HepG2 (cell line): ENCODE measurements around the gene IQSEC1. TPM values are rescaled to one million over a fixed set of nuclear protein-coding genes. Genes with fewer than 3 reads are reported as not detected.

Source experiments
- BCLAF1 ChIP-seq: fragments of 450-650 bp; IDR thresholded peaks from 2 replicates; pipeline ENCODE4 v1.6.1; 2017; ENCODE audit warnings: mild to moderate bottlenecking
- HOXA5 ChIP-seq: sonication (generic); formaldehyde crosslinking; IDR thresholded peaks from 2 replicates; pipeline ENCODE4 v1.4.0; 2020; ENCODE audit warnings: missing genetic modification reagents
- KDM1A ChIP-seq: IDR thresholded peaks from 2 replicates; pipeline ENCODE4 v1.6.1; 2016; ENCODE audit warnings: missing compliant biosample characterization
- MTA3 ChIP-seq: sonication (generic); formaldehyde crosslinking; IDR thresholded peaks from 2 replicates; pipeline ENCODE4 v1.4.0; 2020; ENCODE audit warnings: missing genetic modification reagents
- SMAD3 ChIP-seq: sonication (generic); formaldehyde crosslinking; IDR thresholded peaks from 2 replicates; pipeline ENCODE4 v1.4.0; 2020; ENCODE audit warnings: missing genetic modification reagents
- SP2 ChIP-seq: sonication (generic); formaldehyde crosslinking; IDR thresholded peaks from 2 replicates; pipeline ENCODE4 v1.5.1; 2020; ENCODE audit warnings: mild to moderate bottlenecking, missing genetic modification reagents
- SP5 ChIP-seq: IDR thresholded peaks from 2 replicates; pipeline ENCODE4 v1.6.1; 2016; ENCODE audit warnings: low read depth, borderline replicate concordance
- ZBTB2 ChIP-seq: sonication (generic); formaldehyde crosslinking; IDR thresholded peaks from 2 replicates; pipeline ENCODE4 v1.8.0; 2022; ENCODE audit warnings: low read depth, missing genetic modification reagents
- ZBTB7A ChIP-seq: sonication (generic); formaldehyde crosslinking; IDR thresholded peaks from 2 replicates; pipeline ENCODE4 v1.8.0; 2022; ENCODE audit warnings: mild to moderate bottlenecking, missing genetic modification reagents
- ZNF234 ChIP-seq: sonication (generic); formaldehyde crosslinking; conservative IDR thresholded peaks from 2 replicates; pipeline ENCODE4 v1.5.1; 2020; ENCODE audit warnings: mild to moderate bottlenecking, missing genetic modification reagents
- ZNF343 ChIP-seq: sonication (generic); formaldehyde crosslinking; IDR thresholded peaks from 2 replicates; pipeline ENCODE4 v1.4.0; 2020; ENCODE audit warnings: mild to moderate bottlenecking, missing genetic modification reagents
- ZNF468 ChIP-seq: sonication (generic); formaldehyde crosslinking; IDR thresholded peaks from 2 replicates; pipeline ENCODE4 v1.8.0; 2022; ENCODE audit warnings: mild to moderate bottlenecking, moderate library complexity, missing genetic modification reagents
- ZNF512B ChIP-seq: sonication (generic); formaldehyde crosslinking; IDR thresholded peaks from 2 replicates; pipeline ENCODE4 v1.5.1; 2020; ENCODE audit warnings: missing genetic modification reagents, mild to moderate bottlenecking, borderline replicate concordance
- ZNF570 ChIP-seq: sonication (generic); formaldehyde crosslinking; IDR thresholded peaks from 2 replicates; pipeline ENCODE4 v1.4.0; 2020; ENCODE audit warnings: mild to moderate bottlenecking, missing genetic modification reagents, borderline replicate concordance
- ZNF761 ChIP-seq: sonication (generic); formaldehyde crosslinking; conservative IDR thresholded peaks from 2 replicates; pipeline ENCODE4 v1.4.0; 2020; ENCODE audit warnings: mild to moderate bottlenecking, missing genetic modification reagents
- ZNF780A ChIP-seq: sonication (generic); formaldehyde crosslinking; IDR thresholded peaks from 2 replicates; pipeline ENCODE4 v1.8.0; 2022; ENCODE audit warnings: mild to moderate bottlenecking, missing genetic modification reagents, moderate library complexity
- ZNF891 ChIP-seq: sonication (generic); formaldehyde crosslinking; IDR thresholded peaks from 2 replicates; pipeline ENCODE4 v1.5.0; 2020; ENCODE audit warnings: mild to moderate bottlenecking, missing genetic modification reagents
- polyA plus RNA-seq, 8 experiments: library from polyadenylated mRNA; depleted of rRNA in 3 of 8; stranded (reverse) in 7 of 8; unstranded in 1 of 8; fragments of >200 nt; fragmentation: Illumina TruSeq in 4 of 8; extraction: Trizol in 4 of 8; gene quantifications; 2 replicates each; pipeline versions ENCODE4 v1.2.1 to v1.2.3, GENCODE V29; 2011 to 2016; ENCODE audit warnings: low read depth in 4 of 8, missing spikeins in 1 of 8, mixed read lengths in 1 of 8; ENCODE audit not compliant: insufficient read depth in 1 of 8
- total RNA-seq, 5 experiments: library from RNA; depleted of rRNA; stranded (reverse); fragments of >200 nt; fragmentation: Illumina TruSeq; extraction: Trizol; gene quantifications; 2 replicates each; pipeline ENCODE4 v1.2.3, GENCODE V29; 2016; ENCODE audit warnings: low read depth in 1 of 5
- TF ChIP-seq, protein P1 (sequence below): sonication (generic); formaldehyde crosslinking; IDR thresholded peaks from 2 replicates; pipeline ENCODE4 v1.5.1; 2020; ENCODE audit warnings: mild to moderate bottlenecking, missing genetic modification reagents, borderline replicate concordance
- TF ChIP-seq, protein P2 (sequence below): sonication (generic); formaldehyde crosslinking; IDR thresholded peaks from 2 replicates; pipeline ENCODE4 v1.5.0; 2020; ENCODE audit warnings: mild to moderate bottlenecking, missing genetic modification reagents

The IQSEC1 gene
- total and polyA plus RNA-seq, 2 of the 13 experiments (the other 11 are each of a cell fraction or from before 2014, with no cell fraction given): 17.4 to 20.2 TPM

DNA sequence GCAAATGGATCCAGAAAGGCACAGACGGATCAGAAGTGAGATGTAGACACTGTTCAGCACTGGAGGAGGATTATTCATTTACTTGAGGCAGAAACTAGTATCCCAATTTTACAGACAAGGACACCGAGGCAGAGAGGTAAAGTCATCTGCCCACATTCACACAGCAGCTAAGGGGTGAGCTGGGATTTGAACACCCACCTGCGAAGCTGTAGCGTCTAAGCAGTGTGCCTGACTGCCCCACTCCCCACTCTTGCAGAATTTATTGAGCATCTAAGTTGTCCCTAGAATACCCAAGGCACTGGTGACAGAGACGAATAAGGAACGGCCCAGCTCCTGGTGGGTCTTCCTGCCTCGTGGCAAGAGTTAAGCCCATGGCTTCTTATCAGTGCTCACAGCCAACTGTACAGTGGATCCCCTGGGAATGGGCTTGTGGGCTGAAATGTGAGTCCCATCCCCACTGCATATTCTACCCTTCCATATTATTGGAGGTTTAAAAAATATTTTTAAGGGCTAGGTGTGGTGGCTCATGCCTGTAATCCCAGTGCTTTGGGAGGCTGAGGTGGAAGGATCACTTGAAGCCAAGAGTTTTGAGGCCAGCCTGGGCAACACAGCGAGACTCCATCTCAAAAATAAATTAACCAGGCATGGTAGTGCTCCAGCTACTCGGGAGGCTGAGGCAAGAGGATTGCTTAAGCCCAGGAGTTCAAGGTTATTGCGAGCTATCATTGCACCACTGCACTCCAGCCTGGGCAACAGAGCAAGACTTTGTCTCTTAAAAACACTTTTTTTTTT, 77.6 kb downstream of the IQSEC1 start (continued):
- TF ChIP-seq SP5: no peak
- TF ChIP-seq ZNF468 (CRISPR knock-in tag): no peak
- no peak for TF ChIP-seq ZNF891 (CRISPR knock-in tag)
- TF ChIP-seq ZNF780A (CRISPR knock-in tag): no peak
- TF ChIP-seq, protein P1, sequence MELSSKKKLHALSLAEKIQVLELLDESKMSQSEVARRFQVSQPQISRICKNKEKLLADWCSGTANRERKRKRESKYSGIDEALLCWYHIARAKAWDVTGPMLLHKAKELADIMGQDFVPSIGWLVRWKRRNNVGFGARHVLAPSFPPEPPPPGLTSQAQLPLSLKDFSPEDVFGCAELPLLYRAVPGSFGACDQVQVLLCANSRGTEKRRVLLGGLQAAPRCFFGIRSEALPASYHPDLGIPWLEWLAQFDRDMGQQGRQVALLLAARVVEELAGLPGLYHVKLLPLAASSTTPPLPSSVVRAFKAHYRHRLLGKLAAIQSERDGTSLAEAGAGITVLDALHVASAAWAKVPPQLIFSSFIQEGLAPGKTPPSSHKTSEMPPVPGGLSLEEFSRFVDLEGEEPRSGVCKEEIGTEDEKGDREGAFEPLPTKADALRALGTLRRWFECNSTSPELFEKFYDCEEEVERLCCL: no peak
- no peak for TF ChIP-seq SP2 (CRISPR knock-in tag)
- TF ChIP-seq MTA3: no peak
- TF ChIP-seq ZNF570 (CRISPR knock-in tag): no peak
- no peak for TF ChIP-seq ZNF234 (CRISPR knock-in tag)
- no peak for TF ChIP-seq ZNF512B (CRISPR knock-in tag)
- no peak for TF ChIP-seq ZBTB7A (CRISPR knock-in tag)
- no peak for TF ChIP-seq SMAD3
- no peak for TF ChIP-seq ZNF761 (CRISPR knock-in tag)
- no peak for TF ChIP-seq HOXA5 (CRISPR knock-in tag)
- TF ChIP-seq KDM1A (CRISPR knock-in tag): peak; percentile 69; the same call in 1 of the 2 replicates
- no peak for TF ChIP-seq ZBTB2 (CRISPR knock-in tag)
- TF ChIP-seq, protein P2, sequence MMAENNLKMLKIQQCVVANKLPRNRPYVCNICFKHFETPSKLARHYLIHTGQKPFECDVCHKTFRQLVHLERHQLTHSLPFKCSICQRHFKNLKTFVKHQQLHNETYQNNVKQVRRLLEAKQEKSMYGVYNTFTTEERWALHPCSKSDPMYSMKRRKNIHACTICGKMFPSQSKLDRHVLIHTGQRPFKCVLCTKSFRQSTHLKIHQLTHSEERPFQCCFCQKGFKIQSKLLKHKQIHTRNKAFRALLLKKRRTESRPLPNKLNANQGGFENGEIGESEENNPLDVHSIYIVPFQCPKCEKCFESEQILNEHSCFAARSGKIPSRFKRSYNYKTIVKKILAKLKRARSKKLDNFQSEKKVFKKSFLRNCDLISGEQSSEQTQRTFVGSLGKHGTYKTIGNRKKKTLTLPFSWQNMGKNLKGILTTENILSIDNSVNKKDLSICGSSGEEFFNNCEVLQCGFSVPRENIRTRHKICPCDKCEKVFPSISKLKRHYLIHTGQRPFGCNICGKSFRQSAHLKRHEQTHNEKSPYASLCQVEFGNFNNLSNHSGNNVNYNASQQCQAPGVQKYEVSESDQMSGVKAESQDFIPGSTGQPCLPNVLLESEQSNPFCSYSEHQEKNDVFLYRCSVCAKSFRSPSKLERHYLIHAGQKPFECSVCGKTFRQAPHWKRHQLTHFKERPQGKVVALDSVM: peak; percentile 95
- no peak for TF ChIP-seq BCLAF1
- TF ChIP-seq ZNF343 (CRISPR knock-in tag): no peak; the same call in 1 of the 2 replicates
